Astrocyte (in vitro differentiated cells and primary cell): ENCODE results near the gene CLVS2.

Experiments used
- EZH2 ChIP-seq: IDR thresholded peaks from 2 replicates; pipeline ENCODE4 v1.6.1; 2012; ENCODE audit warnings: mild to moderate bottlenecking, low read length, inconsistent platforms; ENCODE audit not compliant: insufficient read depth
- TF ChIP-seq, protein P1 (sequence below): IDR thresholded peaks from 2 replicates; pipeline ENCODE4 v1.5.1; 2011; ENCODE audit warnings: low read depth, mild to moderate bottlenecking, inconsistent platforms, low read length, moderate library complexity; ENCODE audit not compliant: insufficient read depth

DNA sequence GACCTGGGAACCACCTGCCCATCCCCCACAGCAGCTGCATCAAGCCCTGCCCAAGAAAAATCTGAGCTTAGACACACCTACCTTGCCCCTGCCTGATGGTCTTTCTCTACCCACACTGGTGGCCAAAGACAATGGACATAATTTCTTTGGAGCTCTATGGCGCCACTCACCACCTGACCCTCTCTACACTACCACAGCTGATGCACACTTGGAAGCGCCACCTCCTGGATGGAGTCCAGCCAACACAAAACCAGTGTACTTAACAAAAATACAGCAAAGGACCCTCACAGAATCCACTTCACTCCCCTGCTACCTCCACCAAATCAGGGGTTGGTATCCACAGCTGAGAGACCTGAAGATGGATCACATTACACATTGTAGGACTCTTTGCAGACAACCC lies 39.7 kb upstream of the CLVS2 start:
- TF ChIP-seq, protein P1, sequence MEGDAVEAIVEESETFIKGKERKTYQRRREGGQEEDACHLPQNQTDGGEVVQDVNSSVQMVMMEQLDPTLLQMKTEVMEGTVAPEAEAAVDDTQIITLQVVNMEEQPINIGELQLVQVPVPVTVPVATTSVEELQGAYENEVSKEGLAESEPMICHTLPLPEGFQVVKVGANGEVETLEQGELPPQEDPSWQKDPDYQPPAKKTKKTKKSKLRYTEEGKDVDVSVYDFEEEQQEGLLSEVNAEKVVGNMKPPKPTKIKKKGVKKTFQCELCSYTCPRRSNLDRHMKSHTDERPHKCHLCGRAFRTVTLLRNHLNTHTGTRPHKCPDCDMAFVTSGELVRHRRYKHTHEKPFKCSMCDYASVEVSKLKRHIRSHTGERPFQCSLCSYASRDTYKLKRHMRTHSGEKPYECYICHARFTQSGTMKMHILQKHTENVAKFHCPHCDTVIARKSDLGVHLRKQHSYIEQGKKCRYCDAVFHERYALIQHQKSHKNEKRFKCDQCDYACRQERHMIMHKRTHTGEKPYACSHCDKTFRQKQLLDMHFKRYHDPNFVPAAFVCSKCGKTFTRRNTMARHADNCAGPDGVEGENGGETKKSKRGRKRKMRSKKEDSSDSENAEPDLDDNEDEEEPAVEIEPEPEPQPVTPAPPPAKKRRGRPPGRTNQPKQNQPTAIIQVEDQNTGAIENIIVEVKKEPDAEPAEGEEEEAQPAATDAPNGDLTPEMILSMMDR: no peak
- no peak for TF ChIP-seq EZH2
